PC-3 (cell line): ENCODE measurements around the gene CSRP2. TPM values are rescaled to one million over a fixed set of nuclear protein-coding genes. Genes with fewer than 3 reads are reported as not detected.

Source experiments
- ATAC-seq: fragments of 200-7000 bp; cut with Tn5 transposase; 2 replicates; pipeline ENCODE4 v1.9.1; 2020; ENCODE audit warnings: mild to moderate bottlenecking, moderate library complexity
- BruUV-seq: library from RNA; stranded (reverse); fragments of 400-500 nt; replicated peaks from 2 replicates; lab custom pipeline; 2021; lab: Mats Ljungman, UMichigan
- CTCF ChIA-PET: fragments of 300-600 bp; sonication (Branson Sonifier 250); formaldehyde crosslinking; loops from one replicate; lab custom pipeline; 2022; ENCODE audit warnings: antibody characterized with exemption; lab: Charles Lee
- POLR2A ChIA-PET: fragments of 300-600 bp; sonication (Branson Sonifier 250); formaldehyde crosslinking; loops from one replicate; lab custom pipeline; 2022; ENCODE audit warnings: antibody characterized with exemption; ENCODE audit not compliant: unreplicated experiment; lab: Charles Lee
- DNase-seq: peaks from one replicate; pipeline ENCODE4 v3.0.0-alpha.2; 2015
- H2AFZ ChIP-seq: fragments of 300-600 bp; sonication (generic); 2 replicates; pipeline ENCODE4 v1.6.0; 2016; ENCODE audit warnings: antibody characterized with exemption, low read length
- H3F3A ChIP-seq: fragments of 300-600 bp; sonication (generic); one replicate; pipeline ENCODE4 v1.6.0; 2017; ENCODE audit warnings: antibody characterized with exemption, low read length, control low read depth, mild to moderate bottlenecking; ENCODE audit not compliant: unreplicated experiment
- H3K27ac ChIP-seq: fragments of 300-600 bp; sonication (generic); 2 replicates; pipeline ENCODE4 v1.5.1; 2016; ENCODE audit warnings: mild to moderate bottlenecking, low read length
- H3K27me3 ChIP-seq: fragments of 300-600 bp; sonication (generic); 2 replicates; pipeline ENCODE4 v1.6.1; 2016; ENCODE audit warnings: low read length, mixed read lengths
- H3K36me3 ChIP-seq: fragments of 300-600 bp; sonication (generic); 2 replicates; pipeline ENCODE4 v1.6.1; 2016; ENCODE audit warnings: low read depth, mixed run types, low read length, mixed read lengths
- H3K4me1 ChIP-seq: fragments of 300-600 bp; sonication (generic); 2 replicates; pipeline ENCODE4 v1.5.1; 2016; ENCODE audit warnings: low read length; ENCODE audit not compliant: insufficient read depth
- H3K4me2 ChIP-seq: fragments of 300-600 bp; sonication (generic); 2 replicates; pipeline ENCODE4 v1.6.0; 2016; ENCODE audit warnings: low read length
- H3K4me3 ChIP-seq: fragments of 300-600 bp; sonication (generic); 2 replicates; pipeline ENCODE4 v1.5.1; 2016; ENCODE audit warnings: mild to moderate bottlenecking, low read length, mixed read lengths
- H3K79me2 ChIP-seq: fragments of 300-600 bp; sonication (generic); 2 replicates; pipeline ENCODE4 v1.6.1; 2017; ENCODE audit warnings: low read length, mixed read lengths
- H3K9ac ChIP-seq: fragments of 300-600 bp; sonication (generic); 2 replicates; pipeline ENCODE4 v1.6.0; 2016; ENCODE audit warnings: mild to moderate bottlenecking, low read length
- H3K9me2 ChIP-seq: fragments of 300-600 bp; sonication (generic); replicated peaks from 2 replicates; pipeline ENCODE4 v1.6.1; 2016; ENCODE audit warnings: mixed run types, low read length, mixed read lengths
- H3K9me3 ChIP-seq: fragments of 300-600 bp; sonication (generic); 2 replicates; pipeline ENCODE4 v1.6.1; 2016; ENCODE audit warnings: low read length, mixed read lengths
- H4K20me1 ChIP-seq: fragments of 300-600 bp; sonication (generic); 2 replicates; pipeline ENCODE4 v1.6.1; 2016; ENCODE audit warnings: low read length, mixed read lengths
- EZH2 ChIP-seq: fragments of 300-600 bp; sonication (generic); IDR thresholded peaks from one replicate; pipeline ENCODE4 v1.6.1; 2017; ENCODE audit warnings: antibody characterized with exemption, mild to moderate bottlenecking, low read length; ENCODE audit not compliant: unreplicated experiment
- EZH2phosphoT487 ChIP-seq: fragments of 300-600 bp; sonication (generic); IDR thresholded peaks from 2 replicates; pipeline ENCODE4 v1.6.1; 2018; ENCODE audit warnings: mild to moderate bottlenecking, antibody characterized with exemption, low read length, borderline replicate concordance
- intact Hi-C: fragments of 100-400 bp; cut with micrococcal nuclease; formaldehyde crosslinking; loops from 2 replicates; pipeline ENCODE4 v1.9.0; 2023
- total RNA-seq: library from RNA; depleted of rRNA; stranded (reverse); fragments of >200 nt; gene quantifications from 2 replicates; pipeline ENCODE4 v1.2.3, GENCODE V29; 2014
- TF ChIP-seq, protein P1 (sequence below): fragments of 300-600 bp; sonication (generic); conservative IDR thresholded peaks from 2 replicates; pipeline ENCODE4 v1.5.1; 2017; ENCODE audit warnings: antibody characterized with exemption, low read depth, mild to moderate bottlenecking, low read length

The CSRP2 gene
- total RNA-seq, 1 experiment from 2014 or later: 36.3 TPM

DNA sequence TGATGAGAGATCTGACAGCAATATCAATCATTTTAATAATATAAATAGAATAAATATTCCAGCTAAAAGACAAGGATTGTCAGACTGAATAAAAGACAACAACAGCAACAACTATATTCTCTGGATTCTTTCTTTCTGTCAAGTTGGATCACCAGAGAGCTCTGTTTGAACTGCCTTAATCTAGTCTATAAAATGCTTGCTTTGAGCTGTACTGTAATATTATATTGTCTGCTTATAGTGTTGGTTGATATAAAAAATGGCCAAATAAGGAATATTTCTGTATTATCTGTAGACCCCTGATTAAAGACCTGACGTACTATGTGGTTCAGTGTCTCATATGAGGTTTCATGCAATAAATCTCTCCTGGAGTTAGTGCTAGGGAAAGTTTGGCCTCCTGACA lies 46.3 kb upstream of the CSRP2 start:
- ATAC-seq: no peak
- no peaks in the 10 kb centered on the region for H3F3A ChIP-seq
- BruUV-seq: no TSS peak

DNA sequence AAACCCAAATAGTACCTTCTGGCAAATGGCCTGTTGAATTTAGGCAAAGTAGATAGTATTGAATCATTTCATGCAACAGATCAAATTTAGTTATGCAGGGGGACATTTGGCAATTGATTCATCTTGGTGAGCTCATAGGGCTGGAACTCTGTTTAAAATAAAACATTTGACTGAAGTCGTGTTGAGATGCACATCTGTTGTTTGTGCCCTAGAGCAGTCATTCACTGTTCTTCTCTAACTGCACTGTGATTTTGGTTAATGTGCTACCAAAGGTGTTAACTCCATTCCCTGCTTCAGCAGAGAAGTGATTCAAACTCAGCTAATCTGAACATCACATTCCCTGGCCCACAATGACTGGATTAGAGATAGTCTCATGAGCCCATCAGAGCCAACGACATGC lies 44.0 kb upstream of the CSRP2 start:
- Histone ChIP-seq H3K27ac (no peak overlapping the region), H3K4me1 (no peaks in the 10 kb centered on the region), H4K20me1 (no peaks in the 10 kb centered on the region), H3K36me3 (no peaks in the 10 kb centered on the region), H3K9me3 (no peaks in the 10 kb centered on the region), H2AFZ (no peak overlapping the region), H3K9me2 (no peaks in the 10 kb centered on the region), H3F3A (no peaks in the 10 kb centered on the region), H3K4me2 (no peak overlapping the region), H3K4me3 (no peak overlapping the region), H3K9ac (no peak overlapping the region), H3K27me3 (peaks cover 3% of the 10 kb centered on the region; the same call in 1 of the 2 replicates), H3K79me2 (no peaks in the 10 kb centered on the region)
- ChIA-PET POLR2A (no interaction called here), CTCF (no interaction called here)
- intact Hi-C loops: loop anchor here (10.0 kb wide), 1 partner anchor 298 kb away; no protein-coding TSS in a partner anchor
- no TSS peak for BruUV-seq
- ATAC-seq (no peak), DNase-seq (no peak)
- TF ChIP-seq, protein P1, sequence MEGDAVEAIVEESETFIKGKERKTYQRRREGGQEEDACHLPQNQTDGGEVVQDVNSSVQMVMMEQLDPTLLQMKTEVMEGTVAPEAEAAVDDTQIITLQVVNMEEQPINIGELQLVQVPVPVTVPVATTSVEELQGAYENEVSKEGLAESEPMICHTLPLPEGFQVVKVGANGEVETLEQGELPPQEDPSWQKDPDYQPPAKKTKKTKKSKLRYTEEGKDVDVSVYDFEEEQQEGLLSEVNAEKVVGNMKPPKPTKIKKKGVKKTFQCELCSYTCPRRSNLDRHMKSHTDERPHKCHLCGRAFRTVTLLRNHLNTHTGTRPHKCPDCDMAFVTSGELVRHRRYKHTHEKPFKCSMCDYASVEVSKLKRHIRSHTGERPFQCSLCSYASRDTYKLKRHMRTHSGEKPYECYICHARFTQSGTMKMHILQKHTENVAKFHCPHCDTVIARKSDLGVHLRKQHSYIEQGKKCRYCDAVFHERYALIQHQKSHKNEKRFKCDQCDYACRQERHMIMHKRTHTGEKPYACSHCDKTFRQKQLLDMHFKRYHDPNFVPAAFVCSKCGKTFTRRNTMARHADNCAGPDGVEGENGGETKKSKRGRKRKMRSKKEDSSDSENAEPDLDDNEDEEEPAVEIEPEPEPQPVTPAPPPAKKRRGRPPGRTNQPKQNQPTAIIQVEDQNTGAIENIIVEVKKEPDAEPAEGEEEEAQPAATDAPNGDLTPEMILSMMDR: no peak
- TF ChIP-seq EZH2 (no peak), EZH2phosphoT487 (no peak)

More for the DNA sequence above, 46.3 kb upstream of the CSRP2 start:
- Histone ChIP-seq H3K36me3 (no peaks in the 10 kb centered on the region), H3K27ac (no peak overlapping the region), H3K9ac (no peak overlapping the region), H3K9me3 (no peaks in the 10 kb centered on the region), H3K4me3 (no peak overlapping the region), H4K20me1 (no peaks in the 10 kb centered on the region), H3K9me2 (no peaks in the 10 kb centered on the region), H3K79me2 (no peaks in the 10 kb centered on the region), H2AFZ (no peak overlapping the region), H3K4me1 (no peaks in the 10 kb centered on the region), H3K27me3 (peaks cover 3% of the 10 kb centered on the region; the same call in 1 of the 2 replicates), H3K4me2 (no peak overlapping the region)
- no peak for TF ChIP-seq EZH2phosphoT487
- TF ChIP-seq EZH2: no peak
- TF ChIP-seq, protein P1: no peak
- CTCF ChIA-PET: interaction anchor here (0.6 kb wide), 1 partner anchor 105 kb away, joined by 3 read pairs; no protein-coding TSS in a partner anchor
- no peak for DNase-seq
- POLR2A ChIA-PET: no interaction called here
- intact Hi-C loops: loop anchor here (10.0 kb wide), 1 partner anchor 300 kb away; no protein-coding TSS in a partner anchor

DNA sequence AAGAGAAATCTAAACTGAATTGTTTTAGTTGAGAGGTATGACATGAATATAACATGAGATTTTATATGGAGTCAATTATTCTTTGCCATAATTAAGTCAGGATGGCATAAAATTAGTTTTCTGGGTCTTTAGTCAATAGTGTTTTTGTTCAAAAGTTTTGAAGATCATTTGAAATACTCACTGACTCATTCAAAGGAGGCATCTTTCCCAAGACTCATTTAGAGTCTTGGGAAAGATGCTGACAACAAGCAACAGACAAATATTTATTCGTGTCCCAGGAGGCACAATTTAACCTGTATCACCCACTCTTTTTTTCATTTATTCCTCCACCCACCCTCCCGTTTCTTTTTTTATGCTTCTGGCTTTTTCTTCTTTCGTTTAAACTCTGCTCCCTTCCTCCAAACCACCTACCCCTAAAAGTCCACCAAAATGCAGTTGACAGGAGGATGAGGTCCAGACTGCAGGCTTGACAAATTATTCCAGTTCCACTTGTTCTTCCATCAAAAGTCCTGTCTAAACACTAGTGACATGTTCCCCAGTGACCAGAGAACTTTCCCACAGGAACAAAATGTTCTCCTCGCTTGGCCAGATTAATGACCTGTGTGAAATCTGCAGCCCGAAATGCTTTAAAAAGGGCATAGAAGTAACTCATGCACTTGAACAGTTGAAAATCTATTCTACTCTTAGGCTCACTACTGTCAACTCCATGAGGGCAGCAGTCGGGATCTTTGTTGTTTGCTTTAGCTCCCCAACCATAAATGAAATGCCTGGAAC lies 43.3 kb upstream of the CSRP2 start:
- no peaks in the 10 kb centered on the region for H3K36me3 ChIP-seq
- H3K9me3 ChIP-seq: no peaks in the 10 kb centered on the region
- ATAC-seq (no peak), DNase-seq (no peak)
- ChIA-PET POLR2A (no interaction called here), CTCF (no interaction called here)
- no peaks in the 10 kb centered on the region for H3K4me1 ChIP-seq
- H3K27me3 ChIP-seq: peaks cover 3% of the 10 kb centered on the region; the same call in 1 of the 2 replicates
- BruUV-seq: no TSS peak
- H3K4me3 ChIP-seq: no peak overlapping the region
- H3K9me2 ChIP-seq: no peaks in the 10 kb centered on the region
- H3K79me2 ChIP-seq: no peaks in the 10 kb centered on the region
- H3K4me2 ChIP-seq: no peak overlapping the region
- no peak overlapping the region for H2AFZ ChIP-seq
- H3K9ac ChIP-seq: no peak overlapping the region
- TF ChIP-seq EZH2 (no peak), EZH2phosphoT487 (no peak)
- TF ChIP-seq, protein P1: no peak
- no peak overlapping the region for H3K27ac ChIP-seq
- H3F3A ChIP-seq: no peaks in the 10 kb centered on the region
- intact Hi-C loops: loop anchor here (10.0 kb wide), 1 partner anchor 297 kb away; no protein-coding TSS in a partner anchor
- no peaks in the 10 kb centered on the region for H4K20me1 ChIP-seq
